Vagina (tissue), 2 donors: Measurements from ENCODE around the gene NPW. TPM values are rescaled to one million over a fixed set of nuclear protein-coding genes. Genes with fewer than 3 reads are reported as not detected.
A peak's percentile ranks its signal among the peaks of the same experiment; 100 is the strongest.

ENCODE experiments used
- DNase-seq, 2 donors: peaks; one replicate each; pipeline ENCODE4 v3.0.0-alpha.2; 2017; ENCODE audit errors: extremely low spot score in 2 of 2
- H3K27ac ChIP-seq: fragments of 200-600 bp; sonication (generic); one replicate; pipeline ENCODE4 v1.5.1; 2019
- H3K27me3 ChIP-seq: fragments of 200-600 bp; sonication (generic); one replicate; pipeline ENCODE4 v1.5.1; 2019
- H3K36me3 ChIP-seq, 2 donors: fragments of 200-600 bp; sonication (generic); one replicate each; pipeline ENCODE4 v1.5.1; 2017 to 2019
- H3K4me1 ChIP-seq: fragments of 200-600 bp; sonication (generic); one replicate; pipeline ENCODE4 v1.5.1; 2019
- H3K4me3 ChIP-seq, 2 donors: fragments of 200-600 bp; sonication (generic); 1 replicate in 1 of 2; 2 replicates in 1 of 2; pipeline ENCODE4 v1.5.1; 2016 to 2019
- H3K9me3 ChIP-seq: fragments of 200-600 bp; sonication (generic); one replicate; pipeline ENCODE4 v1.5.1; 2019
- CTCF ChIP-seq, 3 experiments: fragments of 450-650 bp in 2 of 3; fragments of 200-600 bp in 1 of 3; sonication (generic) in 1 of 3; IDR thresholded peaks; one replicate each; pipeline ENCODE4 v1.5.1; 2017 to 2019; ENCODE audit warnings: antibody characterized with exemption in 3 of 3, mild to moderate bottlenecking in 2 of 3, moderate library complexity in 2 of 3
- POLR2A ChIP-seq, 2 donors: fragments of 450-650 bp; IDR thresholded peaks; one replicate each; pipeline ENCODE4 v1.6.1; 2017; ENCODE audit warnings: antibody characterized with exemption in 2 of 2, mild to moderate bottlenecking in 2 of 2, moderate library complexity in 2 of 2
- POLR2AphosphoS5 ChIP-seq, 2 donors: sonication (generic); formaldehyde crosslinking; IDR thresholded peaks; one replicate each; pipeline ENCODE4 v1.9.0; 2017; ENCODE audit warnings: antibody characterized with exemption in 2 of 2, mild to moderate bottlenecking in 2 of 2, low read depth in 1 of 2; ENCODE audit not compliant: insufficient read depth in 1 of 2
- intact Hi-C: fragments of 100-400 bp; cut with DNase I; formaldehyde crosslinking; loops from one replicate; pipeline ENCODE4 v1.15.1; 2023
- total RNA-seq: library from RNA; depleted of rRNA; stranded (reverse); fragments of >200 nt; gene quantifications from one replicate; pipeline ENCODE4 v1.2.3, GENCODE V29; 2016

Gene NPW
- total RNA-seq, 1 donor from 2014 or later, result not detected

GRCh38 chr16:2034696-2035430 is 15.3 kb downstream of the NPW start:
- Histone ChIP-seq H3K27ac (peak overlapping the region; percentile 91), H3K9me3 (no peaks in the 10 kb centered on the region), H3K4me1 (peaks cover 93% of the 10 kb centered on the region), H3K27me3 (no peaks in the 10 kb centered on the region), H3K36me3 (no peaks in the 10 kb centered on the region), H3K4me3 (peak overlapping the region in 1 of 2 donors; percentile 23)
- no peak for TF ChIP-seq CTCF (IDR thresholded peaks at IDR 0.05)
- no peak for TF ChIP-seq POLR2A (IDR thresholded peaks at IDR 0.05)
- TF ChIP-seq POLR2AphosphoS5 (IDR thresholded peaks at IDR 0.05; ENCODE audit: insufficient read depth in 1 of 2, low read depth in 1 of 2), result no peak
- intact Hi-C loops, result no loop called here
- DNase-seq, result no peak

- H3K27ac ChIP-seq, result peak overlapping the region; percentile 91
- H3K36me3 ChIP-seq, result no peaks in the 10 kb centered on the region
- H3K4me3 ChIP-seq, result peak overlapping the region; percentile 23 to 40
- H3K4me1 ChIP-seq, result peaks cover 94% of the 10 kb centered on the region
- H3K27me3 ChIP-seq, result no peaks in the 10 kb centered on the region
- no peaks in the 10 kb centered on the region for H3K9me3 ChIP-seq
- DNase-seq, result no peak
- intact Hi-C loops, result no loop called here
- TF ChIP-seq POLR2A (IDR thresholded peaks at IDR 0.05), result no peak
- TF ChIP-seq POLR2AphosphoS5 (IDR thresholded peaks at IDR 0.05; ENCODE audit: insufficient read depth in 1 of 2, low read depth in 1 of 2), result peak in 1 of 2 donors; percentile 71
These were observed 16.0 kb downstream of the NPW start for GRCh38 chr16:2035431-2036199.

GRCh38 chr16:2036200-2036966 is 16.8 kb downstream of the NPW start:
- H3K27me3 ChIP-seq, result no peaks in the 10 kb centered on the region
- peak overlapping the region; percentile 91 for H3K27ac ChIP-seq
- peak overlapping the region; percentile 23 to 40 for H3K4me3 ChIP-seq
- peaks cover 94% of the 10 kb centered on the region for H3K4me1 ChIP-seq
- TF ChIP-seq POLR2A (IDR thresholded peaks at IDR 0.05) (no peak), CTCF (IDR thresholded peaks at IDR 0.05) (no peak), POLR2AphosphoS5 (IDR thresholded peaks at IDR 0.05; ENCODE audit: insufficient read depth in 1 of 2, low read depth in 1 of 2) (no peak)
- no peak for DNase-seq
- H3K9me3 ChIP-seq, result no peaks in the 10 kb centered on the region
- intact Hi-C loops, result no loop called here
- no peaks in the 10 kb centered on the region for H3K36me3 ChIP-seq

GRCh38 chr16:2037115-2037514 is 17.5 kb downstream of the NPW start:
- Histone ChIP-seq H3K4me1 (peaks cover 93% of the 10 kb centered on the region), H3K27me3 (no peaks in the 10 kb centered on the region), H3K27ac (peak overlapping the region; percentile 91), H3K9me3 (no peaks in the 10 kb centered on the region), H3K36me3 (no peaks in the 10 kb centered on the region), H3K4me3 (no peak overlapping the region)
- TF ChIP-seq CTCF (IDR thresholded peaks at IDR 0.05) (no peak), POLR2AphosphoS5 (IDR thresholded peaks at IDR 0.05; ENCODE audit: insufficient read depth in 1 of 2, low read depth in 1 of 2) (no peak), POLR2A (IDR thresholded peaks at IDR 0.05) (no peak)
- no peak for DNase-seq
- intact Hi-C loops, result no loop called here

- Histone ChIP-seq H3K27ac (peak overlapping the region; percentile 91), H3K4me3 (peak overlapping the region in 1 of 2 donors; percentile 18), H3K36me3 (no peaks in the 10 kb centered on the region), H3K27me3 (no peaks in the 10 kb centered on the region), H3K9me3 (no peaks in the 10 kb centered on the region), H3K4me1 (peaks cover 93% of the 10 kb centered on the region)
- no peak for DNase-seq
- intact Hi-C loops, result no loop called here
- peak in 1 of 2 donors; percentile 59 for TF ChIP-seq POLR2AphosphoS5 (IDR thresholded peaks at IDR 0.05; ENCODE audit: insufficient read depth in 1 of 2, low read depth in 1 of 2)
- TF ChIP-seq CTCF (IDR thresholded peaks at IDR 0.05), result no peak
- peak in 1 of 2 donors; percentile 16 for TF ChIP-seq POLR2A (IDR thresholded peaks at IDR 0.05)
These were observed 18.2 kb downstream of the NPW start for GRCh38 chr16:2037647-2038381.
